Right lobe of liver (tissue), 6 donors: ENCODE results near the gene TGFA. TPM values are rescaled to one million over a fixed set of nuclear protein-coding genes. Genes with fewer than 3 reads are reported as not detected.

Source experiments
- ATAC-seq, 4 donors: fragments of 200-7000 bp; cut with Tn5 transposase; one replicate each; pipeline ENCODE4 v1.9.1; 2020; ENCODE audit warnings: mild to moderate bottlenecking in 4 of 4, moderate library complexity in 4 of 4
- DNase-seq, 3 donors: peaks; one replicate each; pipeline ENCODE4 v3.0.0-alpha.2; 2020
- H3K27ac ChIP-seq, 3 donors: fragments of 200-600 bp; one replicate each; pipeline ENCODE4 v1.8.0; 2022
- H3K27me3 ChIP-seq, 2 donors: fragments of 200-600 bp; one replicate each; pipeline ENCODE4 v1.8.0; 2022
- H3K36me3 ChIP-seq, 4 donors: fragments of 200-600 bp; sonication (generic) in 1 of 4; one replicate each; pipeline versions ENCODE4 v1.5.1 to v1.8.0; 2017 to 2022; ENCODE audit warnings: control low read depth in 1 of 4
- H3K4me1 ChIP-seq, 4 donors: fragments of 200-600 bp; sonication (generic) in 1 of 4; one replicate each; pipeline versions ENCODE4 v1.5.1 to v1.8.0; 2017 to 2022; ENCODE audit warnings: control low read depth in 1 of 4
- H3K4me3 ChIP-seq, 3 donors: fragments of 200-600 bp; one replicate each; pipeline ENCODE4 v1.8.0; 2022
- H3K9me3 ChIP-seq, 4 donors: fragments of 200-600 bp; sonication (generic) in 1 of 4; one replicate each; pipeline versions ENCODE4 v1.5.1 to v1.8.0; 2017 to 2022; ENCODE audit warnings: control low read depth in 1 of 4
- POLR2A ChIP-seq: fragments of 450-650 bp; IDR thresholded peaks from one replicate; pipeline ENCODE4 v1.6.1; 2017; ENCODE audit warnings: antibody characterized with exemption, mild to moderate bottlenecking
- WGBS: methylation state at CpG from one replicate; pipeline ENCODE4 v1.1.6; 2018; ENCODE audit warnings: low coverage, low lambda C conversion rate; ENCODE audit not compliant: insufficient coverage; ENCODE audit errors: missing lambda C conversion rate; 5-methylcytosine and 5-hydroxymethylcytosine counted together
- intact Hi-C, 2 donors: fragments of 100-400 bp; cut with DNase I; formaldehyde crosslinking; loops; one replicate each; pipeline versions ENCODE4 v1.11.2 to v1.14.1; 2022
- total RNA-seq, 6 experiments: library from RNA; depleted of rRNA in 2 of 6; stranded (reverse); fragments of >200 nt in 2 of 6; fragmentation: NEBNext Ultra II Directional in 3 of 6; extraction: Animal tissue kit (Norgen Biotek cat#: 25700) in 3 of 6; gene quantifications; one replicate each; pipeline versions ENCODE4 v1.1.0 to v1.2.4, GENCODE V29; 2016 to 2023
- TF ChIP-seq, protein P1 (sequence below), 4 donors: fragments of 200-600 bp in 3 of 4; fragments of 450-650 bp in 1 of 4; IDR thresholded peaks; one replicate each; pipeline versions ENCODE4 v1.5.1 to v1.8.0; 2016 to 2022; ENCODE audit warnings: antibody characterized with exemption in 4 of 4, mild to moderate bottlenecking in 2 of 4
- donor health status: DM: no; HTN: yes; CAD: no.
- donor health status: DM: no; HTN: no; CAD: no.
- donor health status: DM: no; HTN: no; CAD: no.
- donor health status: DM: no; HTN: yes; CAD: no.
- donor health status: DM: no; HTN: yes; CAD: no.

TGFA gene
- total RNA-seq, 6 experiments from 2014 or later, result 2.1 to 5.1 (median 4.4) TPM

DNA sequence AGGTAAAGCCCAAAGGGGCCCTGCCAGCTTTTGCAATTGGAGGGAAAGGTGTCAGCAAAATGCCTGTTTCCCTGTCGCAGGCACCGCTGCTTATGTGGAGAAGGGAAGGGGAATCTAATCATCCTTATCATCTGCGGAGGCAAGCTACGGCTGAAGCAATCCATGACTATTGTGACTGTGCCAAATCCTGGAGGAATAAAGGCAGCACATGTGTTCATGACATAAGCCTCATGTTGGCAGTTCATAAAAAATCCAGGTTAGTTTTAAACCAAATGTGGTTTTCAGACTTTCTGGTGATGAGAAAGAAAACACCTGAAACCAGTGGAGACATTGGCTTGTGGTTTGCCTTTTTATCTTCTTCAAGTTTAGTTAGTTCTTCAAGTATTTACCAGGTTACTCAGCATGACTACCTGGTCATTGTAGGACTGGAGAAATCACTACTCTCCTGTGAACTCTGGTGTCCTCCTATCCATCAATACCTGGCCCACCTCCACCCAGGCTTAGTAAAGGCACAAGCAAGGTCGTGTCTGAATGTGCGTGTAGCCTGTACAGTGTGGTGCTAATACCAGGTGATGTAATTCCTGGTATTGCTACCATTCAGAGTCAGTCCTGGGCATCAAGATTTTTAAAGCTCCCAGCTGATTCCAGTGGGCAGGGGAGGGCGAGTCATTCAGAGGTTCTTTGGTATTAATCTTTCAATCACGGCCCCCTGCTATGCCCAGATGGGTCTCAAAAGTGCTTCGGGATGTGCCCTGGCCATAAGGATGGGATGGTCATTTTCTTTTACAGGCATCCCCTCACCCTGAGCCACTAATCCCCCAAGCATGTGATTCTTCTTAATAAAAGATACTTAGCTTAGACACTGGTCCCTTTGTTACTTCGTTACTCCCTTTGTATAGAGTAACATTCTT is 96.8 kb downstream of the TGFA start:
- no peaks in the 10 kb centered on the region for H3K36me3 ChIP-seq
- WGBS, result 86% methylated on average over 8 of the region's 10 CpGs
- DNase-seq, result no peak
- no peaks in the 10 kb centered on the region for H3K27me3 ChIP-seq
- no peaks in the 10 kb centered on the region for H3K4me1 ChIP-seq
- no peak overlapping the region for H3K4me3 ChIP-seq
- no peak for ATAC-seq
- intact Hi-C loops, result no loop called here
- TF ChIP-seq, protein P1, sequence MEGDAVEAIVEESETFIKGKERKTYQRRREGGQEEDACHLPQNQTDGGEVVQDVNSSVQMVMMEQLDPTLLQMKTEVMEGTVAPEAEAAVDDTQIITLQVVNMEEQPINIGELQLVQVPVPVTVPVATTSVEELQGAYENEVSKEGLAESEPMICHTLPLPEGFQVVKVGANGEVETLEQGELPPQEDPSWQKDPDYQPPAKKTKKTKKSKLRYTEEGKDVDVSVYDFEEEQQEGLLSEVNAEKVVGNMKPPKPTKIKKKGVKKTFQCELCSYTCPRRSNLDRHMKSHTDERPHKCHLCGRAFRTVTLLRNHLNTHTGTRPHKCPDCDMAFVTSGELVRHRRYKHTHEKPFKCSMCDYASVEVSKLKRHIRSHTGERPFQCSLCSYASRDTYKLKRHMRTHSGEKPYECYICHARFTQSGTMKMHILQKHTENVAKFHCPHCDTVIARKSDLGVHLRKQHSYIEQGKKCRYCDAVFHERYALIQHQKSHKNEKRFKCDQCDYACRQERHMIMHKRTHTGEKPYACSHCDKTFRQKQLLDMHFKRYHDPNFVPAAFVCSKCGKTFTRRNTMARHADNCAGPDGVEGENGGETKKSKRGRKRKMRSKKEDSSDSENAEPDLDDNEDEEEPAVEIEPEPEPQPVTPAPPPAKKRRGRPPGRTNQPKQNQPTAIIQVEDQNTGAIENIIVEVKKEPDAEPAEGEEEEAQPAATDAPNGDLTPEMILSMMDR (IDR thresholded peaks at IDR 0.05), result no peak
- no peak for TF ChIP-seq POLR2A
- no peak overlapping the region for H3K27ac ChIP-seq
- no peaks in the 10 kb centered on the region for H3K9me3 ChIP-seq

DNA sequence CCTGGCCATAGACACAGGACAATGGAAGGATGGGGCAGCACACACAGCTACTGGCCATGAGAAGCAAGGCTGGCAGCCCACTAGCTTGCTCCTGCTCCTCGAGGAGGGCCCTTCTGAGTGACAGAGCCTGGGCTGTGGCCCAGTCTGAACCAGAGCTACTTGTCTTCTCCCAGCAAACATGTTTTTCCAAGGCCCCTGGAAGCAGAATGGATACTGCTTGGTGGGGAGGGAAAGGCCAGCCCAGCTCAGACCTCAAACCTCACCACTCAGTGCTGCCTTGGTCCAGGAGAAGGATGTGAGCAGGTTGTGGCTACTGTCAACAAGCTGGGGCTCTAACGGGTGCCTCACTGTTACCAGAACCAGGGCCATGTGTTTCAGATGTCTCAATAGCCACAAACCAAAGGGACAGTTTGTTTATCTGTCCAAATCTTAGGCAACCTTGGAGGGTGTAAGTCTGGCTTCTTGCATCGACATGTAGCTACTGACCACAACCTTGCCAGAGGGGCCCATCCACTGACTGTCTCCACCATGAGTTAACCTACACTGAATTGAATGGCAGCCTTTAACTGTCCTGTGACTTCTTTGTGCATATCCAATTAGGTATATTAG is 98.6 kb downstream of the TGFA start:
- no peak for DNase-seq
- ATAC-seq, result no peak
- Histone ChIP-seq H3K9me3 (no peaks in the 10 kb centered on the region), H3K27me3 (no peaks in the 10 kb centered on the region), H3K4me3 (no peak overlapping the region), H3K4me1 (no peaks in the 10 kb centered on the region), H3K27ac (no peak overlapping the region), H3K36me3 (no peaks in the 10 kb centered on the region)
- WGBS, result no CpG with 5 or more reads among the region's 3 CpGs
- no peak for TF ChIP-seq POLR2A
- TF ChIP-seq, protein P1 (IDR thresholded peaks at IDR 0.05), result no peak
- intact Hi-C loops, result no loop called here

DNA sequence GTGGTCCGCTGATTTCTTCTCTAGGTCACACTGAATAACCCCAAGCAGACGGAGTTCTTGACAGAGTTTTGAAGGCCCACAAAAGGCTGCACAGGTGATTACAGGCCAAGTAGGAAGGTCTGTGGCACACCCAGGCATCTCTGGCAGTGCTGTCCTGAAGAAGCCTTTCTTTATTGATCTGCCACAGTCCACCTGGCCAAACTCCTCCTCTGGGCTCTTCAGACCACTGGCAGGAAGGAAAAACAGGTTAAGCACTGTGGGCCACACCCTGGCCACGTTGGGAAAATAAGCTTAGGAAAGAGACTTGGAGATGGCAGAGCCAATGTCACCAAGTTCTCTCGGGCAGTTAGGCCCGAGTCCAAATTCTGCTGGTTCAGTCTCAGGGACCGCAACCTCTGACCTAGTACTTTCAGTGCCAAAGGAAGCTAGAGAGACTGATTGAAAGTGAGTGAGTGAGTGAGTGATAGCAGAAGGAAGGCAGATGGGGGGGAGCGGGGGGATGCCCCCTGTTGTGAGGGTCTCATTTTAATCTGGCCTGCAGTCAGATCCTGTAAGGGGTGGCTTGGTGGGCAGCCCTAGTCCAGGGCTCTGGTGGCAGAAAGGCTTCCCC is 102.9 kb downstream of the TGFA start:
- ATAC-seq, result peak in 2 of 4 donors; percentile 23 to 79
- H3K27ac ChIP-seq, result no peak overlapping the region
- TF ChIP-seq, protein P1 (IDR thresholded peaks at IDR 0.05), result no peak
- no peak for TF ChIP-seq POLR2A
- DNase-seq, result no peak
- no peaks in the 10 kb centered on the region for H3K4me1 ChIP-seq
- no peak overlapping the region for H3K4me3 ChIP-seq
- H3K36me3 ChIP-seq, result no peaks in the 10 kb centered on the region
- H3K27me3 ChIP-seq, result no peaks in the 10 kb centered on the region
- intact Hi-C loops, result no loop called here
- H3K9me3 ChIP-seq, result no peaks in the 10 kb centered on the region
- 64% methylated on average over 6 of the region's 7 CpGs for WGBS

DNA sequence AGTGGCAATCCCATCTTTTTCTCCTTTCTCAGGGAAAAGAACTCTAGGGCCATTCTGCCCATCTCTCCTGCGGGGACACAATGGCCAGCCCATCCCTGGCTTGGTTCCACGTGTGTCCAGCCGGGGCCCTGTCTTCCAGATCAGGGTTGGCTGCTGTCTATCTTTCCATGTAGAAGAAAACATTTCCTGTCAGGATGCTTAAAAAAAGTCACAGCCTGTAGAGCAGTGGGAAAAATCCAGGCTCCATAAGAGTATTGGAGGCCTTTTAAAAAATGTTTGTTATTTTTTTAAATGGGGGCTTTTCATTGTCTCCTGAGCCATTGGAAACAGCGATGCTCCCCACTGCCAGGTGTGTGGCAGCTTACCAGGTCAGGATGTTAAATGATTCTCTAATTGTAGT is 105.6 kb downstream of the TGFA start:
- Histone ChIP-seq H3K27me3 (no peaks in the 10 kb centered on the region), H3K36me3 (no peaks in the 10 kb centered on the region), H3K4me1 (no peaks in the 10 kb centered on the region), H3K4me3 (no peak overlapping the region), H3K27ac (no peak overlapping the region), H3K9me3 (no peaks in the 10 kb centered on the region)
- peak in 1 of 3 donors; percentile 23 for DNase-seq
- no peak for ATAC-seq
- 73% methylated on average over 4 of the region's 4 CpGs for WGBS
- intact Hi-C loops, result no loop called here
- TF ChIP-seq POLR2A, result no peak
- TF ChIP-seq, protein P1 (IDR thresholded peaks at IDR 0.05), result no peak
